AG10803 (cell line): ENCODE results near the gene ADAM12.
"Not testable (repeated sequence)": the region's sequence is repeated elsewhere in the genome, so short reads cannot be mapped to it uniquely, and the experiment has no call there.

Source experiments
- DNase-seq: peaks from one replicate; pipeline ENCODE4 v3.0.0; 2010; ENCODE audit warnings: low read depth
- H3K4me3 ChIP-seq: 2 replicates; pipeline ENCODE4 v1.5.1; 2011; ENCODE audit warnings: mild to moderate bottlenecking, low read length, control low read depth
- TF ChIP-seq, protein P1 (sequence below): conservative IDR thresholded peaks from 2 replicates; pipeline ENCODE4 v1.5.1; 2011; ENCODE audit warnings: mild to moderate bottlenecking, low read length, control low read depth, inconsistent platforms

ADAM12 gene

GRCh38 chr10:125982260-125982948, 405.9 kb downstream of the ADAM12 start:
- H3K4me3 ChIP-seq: no peak overlapping the region
- TF ChIP-seq, protein P1, sequence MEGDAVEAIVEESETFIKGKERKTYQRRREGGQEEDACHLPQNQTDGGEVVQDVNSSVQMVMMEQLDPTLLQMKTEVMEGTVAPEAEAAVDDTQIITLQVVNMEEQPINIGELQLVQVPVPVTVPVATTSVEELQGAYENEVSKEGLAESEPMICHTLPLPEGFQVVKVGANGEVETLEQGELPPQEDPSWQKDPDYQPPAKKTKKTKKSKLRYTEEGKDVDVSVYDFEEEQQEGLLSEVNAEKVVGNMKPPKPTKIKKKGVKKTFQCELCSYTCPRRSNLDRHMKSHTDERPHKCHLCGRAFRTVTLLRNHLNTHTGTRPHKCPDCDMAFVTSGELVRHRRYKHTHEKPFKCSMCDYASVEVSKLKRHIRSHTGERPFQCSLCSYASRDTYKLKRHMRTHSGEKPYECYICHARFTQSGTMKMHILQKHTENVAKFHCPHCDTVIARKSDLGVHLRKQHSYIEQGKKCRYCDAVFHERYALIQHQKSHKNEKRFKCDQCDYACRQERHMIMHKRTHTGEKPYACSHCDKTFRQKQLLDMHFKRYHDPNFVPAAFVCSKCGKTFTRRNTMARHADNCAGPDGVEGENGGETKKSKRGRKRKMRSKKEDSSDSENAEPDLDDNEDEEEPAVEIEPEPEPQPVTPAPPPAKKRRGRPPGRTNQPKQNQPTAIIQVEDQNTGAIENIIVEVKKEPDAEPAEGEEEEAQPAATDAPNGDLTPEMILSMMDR: peak; percentile 61
- peak; percentile 69 for DNase-seq

DNA sequence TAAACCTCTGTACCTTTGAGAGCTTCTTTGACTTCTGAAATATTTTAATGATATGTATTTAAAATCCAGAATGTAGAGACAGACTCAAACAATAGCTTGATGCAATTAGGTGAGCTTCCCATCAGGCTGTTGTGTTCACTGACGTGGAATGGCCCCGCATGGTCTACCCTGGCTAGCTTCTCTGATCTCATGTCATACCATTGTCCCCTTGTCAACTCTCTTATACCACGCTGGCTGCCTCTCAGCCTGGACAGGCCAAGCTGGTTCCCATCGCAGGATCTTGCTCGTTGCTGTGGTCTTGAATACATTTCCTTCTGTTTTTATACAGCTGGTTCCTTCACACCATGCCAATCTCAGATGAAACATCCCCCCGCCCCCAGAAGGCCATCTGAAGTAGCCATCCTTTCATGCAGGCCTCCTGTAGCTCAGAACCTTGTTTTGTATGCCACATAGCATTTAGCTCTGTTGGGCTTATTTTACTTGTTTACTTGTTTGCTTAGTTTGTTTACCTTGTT, 407.7 kb downstream of the ADAM12 start:
- no peak for DNase-seq
- TF ChIP-seq, protein P1: no peak
- no peak overlapping the region for H3K4me3 ChIP-seq

DNA sequence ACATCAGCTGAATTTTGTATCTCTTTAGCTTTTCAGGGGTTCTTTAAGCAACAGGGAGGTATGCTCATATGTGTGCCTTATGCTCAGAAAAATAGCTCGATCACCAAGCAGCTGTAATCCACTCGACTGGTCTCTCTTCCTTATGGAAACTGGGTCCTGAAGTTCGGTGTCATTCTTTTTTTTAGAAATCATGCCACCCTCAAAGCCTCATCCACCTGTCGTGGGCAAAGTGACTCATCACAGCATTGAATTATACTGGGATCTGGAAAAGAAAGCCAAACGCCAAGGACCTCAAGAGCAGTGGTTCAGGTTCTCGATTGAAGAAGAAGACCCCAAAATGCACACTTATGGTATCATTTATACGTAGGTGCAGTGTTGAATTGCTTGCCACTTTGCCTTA, 408.3 kb downstream of the ADAM12 start:
- H3K4me3 ChIP-seq: no peak overlapping the region
- no peak for DNase-seq
- TF ChIP-seq, protein P1: no peak

DNA sequence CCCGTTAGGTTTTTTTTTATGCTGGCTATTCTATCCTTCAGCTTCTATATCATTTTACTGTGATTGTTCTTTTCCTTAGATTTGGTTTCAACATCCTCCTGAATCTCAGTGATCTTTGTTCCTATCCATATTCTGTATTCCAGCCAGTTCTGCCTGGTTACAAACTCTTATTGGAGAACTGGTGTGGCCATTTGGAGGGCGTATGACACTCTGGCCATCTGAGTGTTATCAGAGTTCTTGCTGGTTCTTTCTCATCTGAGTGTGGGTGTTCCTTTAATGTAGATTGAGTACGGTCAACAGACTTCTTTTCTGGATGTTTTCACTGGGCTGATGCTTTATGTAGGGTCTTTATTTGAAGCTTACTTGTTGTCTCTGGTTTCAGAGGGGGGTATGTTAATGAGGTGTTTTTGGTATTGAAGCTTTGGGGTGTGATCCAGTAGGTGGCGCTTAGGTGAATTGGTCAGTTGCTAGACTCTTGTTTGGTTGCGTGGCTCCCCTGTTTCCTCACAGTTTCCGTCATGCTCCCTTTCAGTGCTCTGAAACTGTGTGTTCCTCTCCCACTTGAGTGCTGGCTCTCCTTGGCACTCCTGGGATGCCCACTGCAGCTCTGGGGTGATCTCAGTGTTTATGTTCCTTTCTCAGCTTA, 411.2 kb downstream of the ADAM12 start:
- no peak overlapping the region for H3K4me3 ChIP-seq
- DNase-seq: no peak
- TF ChIP-seq, protein P1: peak; percentile 10; the same call in 1 of the 2 replicates

GRCh38 chr10:125970077-125970630, 418.1 kb downstream of the ADAM12 start:
- DNase-seq, H3K4me3 ChIP-seq: not testable (repeated sequence)

DNA sequence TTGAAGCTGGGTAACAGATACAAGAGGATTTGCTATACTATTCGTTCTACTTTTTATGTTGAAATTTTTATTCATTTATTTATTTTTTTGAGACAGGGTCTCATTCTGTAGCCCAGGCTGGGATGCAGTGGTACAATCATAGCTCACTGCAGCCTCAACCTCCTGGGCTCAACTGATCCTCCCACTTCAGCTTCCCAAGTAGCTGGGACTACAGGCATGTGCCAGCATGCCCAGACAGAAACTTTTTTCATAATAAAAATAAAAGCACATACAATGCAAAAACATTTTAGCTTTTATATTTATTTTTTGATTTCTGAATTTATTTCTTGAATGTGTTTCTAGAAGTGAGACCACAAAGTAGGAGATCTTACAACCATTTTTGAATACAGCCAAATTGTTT, 420.7 kb downstream of the ADAM12 start:
- H3K4me3 ChIP-seq: no peak overlapping the region
- DNase-seq: no peak
- TF ChIP-seq, protein P1: no peak

DNA sequence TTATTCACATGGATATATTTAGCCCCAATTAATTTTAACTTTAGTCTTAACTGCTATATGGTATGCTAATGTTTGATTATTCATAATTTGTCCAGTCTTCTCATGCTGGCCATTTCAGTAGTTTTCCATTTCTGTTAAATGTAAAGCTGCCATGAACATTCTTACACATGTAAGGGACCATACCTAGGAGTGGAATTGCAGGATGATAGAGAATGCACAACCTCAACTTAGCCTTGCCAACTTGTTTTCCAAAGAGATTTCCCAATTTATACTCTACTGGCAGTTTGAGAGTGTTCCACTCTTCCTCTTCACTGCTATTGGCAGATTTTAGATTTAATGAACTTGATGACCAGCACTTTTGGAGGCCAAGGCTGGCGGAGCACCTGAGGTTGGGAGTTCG, 423.7 kb downstream of the ADAM12 start:
- DNase-seq: no peak
- TF ChIP-seq, protein P1: no peak
- no peak overlapping the region for H3K4me3 ChIP-seq
